Mesenteric fat pad (tissue), 1 donor: Measurements from ENCODE around the gene BANP. TPM values are rescaled to one million over a fixed set of nuclear protein-coding genes. Genes with fewer than 3 reads are reported as not detected.
"Not testable (repeated sequence)": the region's sequence is repeated elsewhere in the genome, so short reads cannot be mapped to it uniquely, and the experiment has no call there.

ENCODE experiments used
- DNase-seq: peaks from one replicate; pipeline ENCODE4 v3.0.0-alpha.2; 2020; ENCODE audit warnings: low spot score
- total RNA-seq: library from RNA; stranded (reverse); fragmentation: NEBNext Ultra II Directional; extraction: Animal tissue kit (Norgen Biotek cat#: 25700); gene quantifications from one replicate; pipeline ENCODE4 v1.2.1, GENCODE V29; 2021
- donor health status: DM: yes; HTN: yes; CAD: no.

Gene BANP
- total RNA-seq, 1 donor from 2014 or later = 28.8 TPM

DNA sequence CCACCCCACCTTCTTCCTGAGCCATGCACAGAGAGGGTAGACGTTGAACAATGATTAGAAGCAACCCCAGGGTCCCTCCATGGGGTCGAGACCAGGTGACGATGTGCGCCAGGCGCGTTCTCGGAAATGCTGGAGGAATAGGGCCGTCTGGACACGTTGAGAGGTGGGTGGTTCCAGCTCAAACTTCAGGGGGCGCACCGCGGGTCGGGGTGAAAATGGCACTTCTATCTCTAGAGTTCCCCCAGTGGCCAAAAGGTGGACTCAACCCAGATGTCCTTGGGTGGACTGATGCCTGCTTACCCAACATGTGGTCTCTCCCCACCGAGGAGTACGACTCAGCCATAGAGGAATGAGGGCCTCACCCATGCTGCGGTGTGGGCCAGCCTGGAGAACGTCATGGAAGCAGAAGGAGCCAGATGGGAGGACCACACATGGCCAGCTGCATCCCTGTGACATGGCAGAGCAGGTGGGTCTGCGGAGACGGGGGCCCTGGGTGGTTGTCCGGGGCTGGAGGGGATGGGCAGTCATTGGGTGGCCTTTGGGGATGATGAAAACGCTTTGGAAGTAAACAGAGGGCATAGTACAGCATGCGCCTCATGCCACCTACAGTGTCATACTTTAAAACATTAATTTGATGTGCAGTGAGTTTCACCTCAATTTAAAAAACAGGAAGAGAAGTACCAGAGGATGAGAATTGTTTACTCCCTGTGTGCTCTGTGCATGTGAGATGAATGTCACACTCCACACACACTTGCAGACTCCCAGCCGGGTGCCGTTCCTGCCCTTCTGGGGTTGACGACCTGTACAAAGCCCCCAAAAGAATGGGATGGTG lies 147.7 kb downstream of the BANP start:
- not testable (repeated sequence) for DNase-seq

DNA sequence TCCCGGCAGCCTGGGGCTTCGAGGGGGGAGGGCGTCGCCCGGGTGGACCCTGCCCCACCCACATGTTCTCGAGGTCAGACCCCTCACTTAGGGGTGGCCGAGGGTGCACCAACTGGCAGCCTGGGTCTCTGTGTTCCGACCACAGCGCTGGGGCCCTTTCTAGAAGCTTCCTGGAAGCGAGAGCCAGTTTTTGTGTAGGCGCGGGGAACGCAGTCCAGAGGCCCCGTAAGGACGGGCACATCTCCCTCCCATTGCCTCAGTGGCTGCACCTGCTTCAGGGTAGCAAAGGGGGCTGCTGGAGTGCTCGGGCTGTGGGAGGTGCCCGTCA lies 148.3 kb downstream of the BANP start:
- no peak for DNase-seq

DNA sequence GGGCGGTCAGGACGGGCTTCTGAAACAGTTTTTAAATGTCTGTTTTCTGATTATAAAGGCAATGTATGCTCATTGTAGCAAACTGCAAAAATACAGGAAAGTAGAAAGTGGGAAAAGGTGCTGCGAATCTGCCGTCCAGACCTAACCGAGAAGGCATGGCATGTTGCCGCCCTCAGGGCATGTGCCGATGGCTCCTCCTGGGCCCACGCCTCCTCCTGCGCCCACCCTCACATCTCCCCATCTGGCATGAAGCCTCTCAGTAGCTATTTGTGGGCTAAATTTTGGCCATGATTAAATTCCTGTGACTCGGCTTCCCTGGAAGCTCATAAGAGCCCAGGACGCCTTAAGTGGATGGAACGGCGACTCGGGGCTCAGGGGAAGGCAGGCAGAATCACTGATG lies 148.7 kb downstream of the BANP start:
- DNase-seq = not testable (repeated sequence)

DNA sequence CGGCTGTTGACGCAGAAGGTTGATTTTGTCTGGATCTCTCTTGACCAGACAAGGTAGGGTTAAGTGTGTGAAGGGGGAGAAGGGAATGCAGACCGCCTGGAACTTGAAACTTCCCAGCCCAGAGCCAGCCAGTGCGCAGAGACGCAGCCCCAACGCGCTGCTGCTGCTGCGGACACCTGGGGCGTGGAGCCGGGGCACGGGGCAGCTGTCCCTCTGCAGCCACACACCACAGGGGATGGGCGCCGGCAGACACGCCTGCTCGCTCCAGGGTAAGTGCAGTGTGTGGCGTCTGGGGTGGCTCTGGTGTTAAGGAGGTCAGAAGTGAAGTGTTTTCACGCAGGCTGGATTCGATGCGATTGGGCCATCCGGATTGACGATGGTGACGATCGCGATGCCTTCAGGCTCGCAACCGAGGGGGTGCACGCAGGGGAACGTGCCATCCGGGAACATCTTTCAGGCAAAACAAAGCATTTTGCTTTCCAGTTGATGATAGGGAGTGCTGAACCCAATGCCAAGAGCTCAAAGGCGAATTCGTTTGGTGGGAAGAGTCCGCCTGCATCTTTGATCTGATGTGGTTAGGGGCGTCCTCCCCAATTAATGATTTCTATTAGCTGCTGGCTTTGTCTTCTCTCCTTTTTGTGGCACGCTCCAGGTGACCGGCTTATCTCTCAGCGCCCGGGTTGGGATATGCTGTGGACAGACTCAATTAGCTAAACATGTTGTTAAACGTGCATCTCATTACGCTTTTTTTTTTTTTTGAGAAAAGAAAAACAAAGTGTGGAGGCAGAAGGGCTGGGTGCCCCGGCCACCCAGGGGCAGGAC lies 149.8 kb downstream of the BANP start:
- DNase-seq = not testable (repeated sequence)

DNA sequence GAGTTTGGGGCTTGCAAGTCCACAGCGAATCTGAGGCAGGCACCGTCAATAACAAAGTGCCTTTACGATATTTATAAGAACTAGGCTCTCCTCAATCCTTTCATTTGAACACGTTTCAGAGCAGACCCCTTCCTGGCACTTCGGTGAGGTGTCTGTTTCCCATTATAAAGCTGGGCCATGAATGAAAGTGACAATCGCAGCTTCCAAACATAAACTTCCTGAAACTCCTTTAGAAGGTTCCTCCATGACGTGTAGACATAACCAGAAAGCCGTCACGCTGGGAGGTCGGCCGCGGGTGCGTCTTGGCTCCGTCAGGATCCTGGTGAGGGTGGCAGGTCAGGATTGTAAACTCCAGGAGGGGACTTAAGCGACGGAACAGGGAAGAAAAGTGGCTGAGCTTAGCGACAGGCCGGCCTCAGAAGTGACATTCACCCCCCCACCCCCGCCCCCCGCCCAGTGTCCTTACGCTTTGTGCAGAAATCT lies 150.4 kb downstream of the BANP start:
- DNase-seq = not testable (repeated sequence)

DNA sequence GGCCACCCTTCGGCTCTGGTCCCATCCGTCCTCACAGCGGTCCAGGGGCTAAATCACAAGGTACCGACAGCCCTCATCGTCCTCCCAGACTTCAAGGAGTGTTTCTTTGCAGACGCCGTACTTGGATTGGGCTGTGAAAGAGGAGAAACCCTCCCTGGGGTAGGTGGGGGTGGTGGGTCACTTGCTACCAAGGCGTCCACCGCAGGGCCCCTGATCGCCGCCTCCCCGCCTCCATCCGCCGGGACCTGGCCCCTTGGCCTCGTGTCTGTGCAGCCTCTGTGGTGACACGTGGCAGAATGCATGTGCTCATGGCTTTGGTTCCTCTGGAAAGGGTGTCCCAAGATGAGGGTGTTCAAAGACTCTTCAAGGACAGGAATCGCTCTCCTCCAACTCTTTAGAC lies 151.4 kb downstream of the BANP start:
- no peak for DNase-seq

DNA sequence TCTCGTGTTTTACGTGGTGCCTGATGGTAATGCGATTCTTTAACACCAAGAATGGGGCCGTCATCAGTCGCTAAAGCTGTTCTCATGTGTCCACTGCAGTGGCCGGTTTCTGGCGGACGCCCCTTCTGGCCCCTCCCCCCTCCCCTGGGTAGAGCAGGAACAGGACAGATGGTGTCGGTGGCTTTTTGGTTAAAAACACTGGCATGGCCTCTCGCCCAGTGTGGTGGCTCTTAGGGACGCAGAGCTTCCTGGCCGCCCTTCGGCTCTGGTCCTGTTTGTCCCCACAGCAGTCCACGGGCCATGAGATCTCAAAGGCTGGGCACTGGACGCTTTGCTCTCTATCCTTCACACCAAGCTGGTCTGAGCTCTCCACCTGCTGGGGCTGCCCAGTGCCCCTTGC lies 151.8 kb downstream of the BANP start:
- no peak for DNase-seq

DNA sequence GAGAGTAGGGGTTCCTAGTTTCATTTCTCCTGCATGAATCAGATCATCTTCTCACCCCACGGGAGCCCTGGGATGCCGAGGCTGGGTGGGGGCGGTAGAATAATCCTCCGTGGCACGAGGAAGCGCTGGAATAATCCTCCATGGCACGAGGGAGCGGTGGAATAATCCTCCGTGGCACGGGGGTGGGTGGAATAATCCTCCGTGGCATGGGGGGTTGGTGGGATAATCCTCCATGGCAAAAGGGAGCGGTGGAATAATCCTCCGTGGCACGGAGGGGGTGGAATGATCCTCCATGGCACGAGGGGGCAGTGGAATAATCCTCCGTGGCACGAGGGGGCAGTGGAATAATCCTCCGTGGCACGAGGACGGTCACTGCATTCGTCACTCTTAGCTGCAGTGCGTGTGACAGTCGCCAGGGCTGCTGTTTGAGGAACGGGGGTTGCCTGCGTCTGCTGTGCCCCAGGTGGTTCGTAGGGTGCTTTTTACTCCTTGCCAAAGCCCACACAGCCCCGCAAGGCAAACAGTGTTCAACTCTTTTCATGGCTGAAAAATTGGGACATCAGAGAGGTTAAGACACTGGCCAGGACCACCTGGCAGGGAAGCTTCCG lies 152.5 kb downstream of the BANP start:
- no peak for DNase-seq

DNA sequence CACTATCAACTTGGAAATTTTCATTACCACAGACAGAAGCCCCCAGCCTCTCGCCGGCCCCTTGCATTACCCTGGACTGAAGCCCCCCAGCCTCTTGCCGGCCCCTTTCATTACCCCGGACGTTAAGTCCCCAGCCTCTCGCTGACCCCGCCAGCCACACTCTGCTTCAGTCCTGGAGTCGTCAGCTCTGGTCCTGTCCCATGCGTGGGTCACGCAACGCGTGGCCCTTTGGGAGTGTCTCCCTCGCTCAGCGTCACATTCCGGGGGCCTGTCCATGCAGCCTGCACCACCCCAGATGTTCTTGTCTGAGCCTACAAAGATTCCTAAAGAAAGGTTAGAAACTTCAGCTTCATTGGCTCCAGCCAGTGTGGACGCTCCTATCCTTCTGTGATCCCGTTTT lies 153.1 kb downstream of the BANP start:
- DNase-seq = not testable (repeated sequence)

DNA sequence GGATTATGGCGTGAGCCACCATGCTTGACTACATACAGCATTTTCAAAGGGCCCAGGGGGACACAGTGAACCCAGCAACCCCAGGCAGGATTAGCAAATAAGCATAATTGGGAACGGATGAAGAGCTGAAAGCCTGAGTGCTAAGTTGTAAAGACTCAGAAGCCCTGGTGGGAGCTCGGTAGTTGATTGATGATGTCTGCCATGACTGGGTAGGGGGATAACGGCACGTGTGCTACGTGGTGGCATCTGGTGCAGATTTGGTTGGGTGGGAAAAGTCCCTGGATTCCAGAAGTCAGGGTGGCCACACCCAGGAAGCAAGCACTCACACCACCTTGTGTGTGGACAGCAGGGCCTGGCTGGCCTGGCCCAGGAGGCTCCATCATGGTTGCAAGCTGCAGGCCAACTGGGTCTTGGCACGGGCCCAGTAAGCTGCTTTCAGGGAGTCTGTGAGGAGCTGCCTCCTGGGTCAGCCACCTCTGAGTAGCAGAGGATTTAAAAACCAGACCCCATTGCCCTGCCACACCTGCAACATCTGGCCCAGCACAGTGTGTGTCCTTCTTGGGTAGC lies 154.4 kb downstream of the BANP start:
- not testable (repeated sequence) for DNase-seq

DNA sequence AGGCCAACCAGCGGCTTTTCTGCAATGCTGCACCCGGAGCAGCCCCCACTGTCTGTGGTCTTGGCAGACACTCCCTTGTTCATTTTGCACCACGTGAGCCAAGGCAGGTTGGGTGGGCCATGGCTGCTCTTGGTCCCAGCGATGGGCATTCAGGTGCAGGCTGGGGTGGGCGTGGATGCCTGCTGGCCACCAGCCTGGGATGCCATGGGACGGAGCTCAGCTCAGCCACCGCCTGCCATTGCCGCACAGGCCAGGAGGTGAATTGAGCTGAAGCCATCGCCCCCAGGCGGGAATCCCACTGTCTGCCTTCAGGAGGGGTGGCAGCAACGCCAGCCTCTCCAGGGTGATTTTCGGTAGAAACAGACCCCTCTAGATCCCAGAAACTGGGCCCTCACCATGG lies 155.3 kb downstream of the BANP start:
- DNase-seq = not testable (repeated sequence)

DNA sequence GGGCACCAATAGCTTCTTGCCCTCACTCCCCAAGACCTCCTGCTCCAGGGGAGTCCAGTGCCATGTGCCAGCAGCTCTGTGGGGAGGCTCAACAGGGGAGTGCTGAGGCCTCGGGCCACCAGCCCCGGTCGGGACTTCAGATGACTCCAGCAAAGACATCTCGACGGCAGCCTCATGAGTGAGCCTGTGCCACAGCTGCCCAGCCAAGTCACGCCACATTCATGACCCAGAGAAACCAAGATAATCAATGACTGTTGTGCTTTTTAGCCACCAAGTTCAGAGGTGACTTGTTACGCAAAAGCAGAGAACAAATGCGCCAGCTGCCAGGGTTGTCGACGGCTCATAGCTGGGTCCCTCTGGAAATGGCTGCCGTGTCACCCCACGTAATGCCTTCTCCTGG lies 157.5 kb downstream of the BANP start:
- DNase-seq = no peak

DNA sequence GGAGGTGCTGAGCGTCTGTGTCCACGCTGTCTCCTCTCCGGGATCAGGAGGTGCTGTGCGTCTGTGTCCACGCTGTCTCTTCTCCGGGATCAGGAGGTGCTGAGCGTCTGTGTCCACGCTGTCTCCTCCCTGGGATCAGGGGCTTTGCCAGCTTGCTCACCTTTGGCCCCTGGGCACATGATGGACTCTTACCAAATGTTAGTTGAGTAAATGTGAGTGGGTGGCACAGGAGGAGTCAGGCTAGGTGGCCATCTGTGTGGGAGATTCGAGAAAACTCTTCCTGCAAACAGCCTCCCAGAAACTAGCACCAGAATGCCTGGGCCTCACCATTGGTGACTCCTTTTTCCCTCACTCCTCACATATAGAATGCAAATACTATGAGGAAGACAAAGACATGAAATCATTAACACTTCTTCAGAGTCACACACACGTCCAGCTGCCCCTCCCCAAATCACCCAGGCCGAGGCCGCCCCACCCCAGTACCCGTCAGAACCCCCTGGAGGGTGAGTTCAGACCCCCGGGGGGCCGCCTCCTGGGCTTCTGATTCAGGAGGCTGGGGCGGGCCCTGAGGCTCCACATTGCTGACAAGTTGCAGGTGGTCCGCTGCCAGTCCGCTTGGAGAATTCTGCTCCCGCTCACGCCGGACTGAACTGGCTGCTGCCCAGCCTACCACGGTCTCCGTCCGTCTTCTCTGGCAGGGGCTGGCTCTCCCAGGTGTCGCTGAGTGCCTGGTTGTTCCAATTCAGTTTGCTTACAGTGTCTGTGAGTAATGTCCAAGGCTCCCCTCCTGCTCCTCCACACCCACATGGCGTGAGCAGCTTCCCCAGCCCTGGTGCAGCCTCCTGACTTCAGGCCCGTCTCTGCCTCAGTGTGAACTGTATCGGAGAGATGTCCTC lies 158.7 kb downstream of the BANP start:
- DNase-seq = not testable (repeated sequence)

DNA sequence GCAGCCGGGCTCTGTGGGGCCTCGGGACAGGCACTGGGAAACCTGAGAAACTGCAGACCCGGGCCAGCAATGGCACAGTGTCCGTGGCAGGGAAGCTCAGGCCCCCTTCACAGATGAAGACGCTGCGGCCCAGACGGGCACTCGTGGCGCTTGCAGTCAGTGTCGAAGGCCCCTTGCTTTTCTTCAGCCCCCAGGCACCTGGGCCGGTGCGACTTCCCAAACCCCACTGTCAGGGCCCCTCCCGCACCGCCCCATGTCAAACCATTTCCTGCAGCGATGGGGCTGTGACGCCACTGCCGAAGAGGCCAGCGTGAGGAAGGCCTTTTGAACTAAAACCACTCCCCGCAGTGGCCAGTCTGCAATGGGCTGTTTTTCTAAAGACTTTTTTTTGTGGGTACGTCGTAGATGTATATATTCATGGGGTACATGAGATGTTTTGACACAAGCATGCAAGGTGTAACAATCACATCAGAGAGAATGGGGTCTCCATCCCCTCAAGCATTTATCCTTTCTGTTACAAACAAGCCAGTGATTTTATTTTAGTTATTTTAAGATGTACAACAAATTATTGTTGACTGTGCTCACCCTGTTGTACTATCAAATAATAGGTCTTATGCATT lies 159.8 kb downstream of the BANP start:
- not testable (repeated sequence) for DNase-seq

DNA sequence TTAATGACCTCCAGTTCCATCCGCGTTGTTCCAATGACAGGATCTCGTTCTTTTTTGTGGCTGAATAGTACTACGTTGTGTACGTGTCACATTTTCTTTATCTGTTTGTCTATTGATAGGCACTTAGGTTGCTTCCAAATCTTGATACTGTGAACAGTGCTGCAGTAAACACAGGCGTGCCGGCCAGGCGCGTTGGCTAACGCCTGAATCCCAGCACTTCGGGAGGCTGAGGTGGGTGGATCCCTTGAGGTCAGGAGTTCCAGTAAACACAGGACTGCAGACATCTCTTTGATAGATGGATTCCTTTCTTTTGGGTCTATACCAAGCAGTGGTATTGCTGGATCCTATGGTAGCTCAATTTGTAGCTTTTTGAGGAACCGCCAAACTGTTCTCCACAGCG lies 160.7 kb downstream of the BANP start:
- DNase-seq = not testable (repeated sequence)

DNA sequence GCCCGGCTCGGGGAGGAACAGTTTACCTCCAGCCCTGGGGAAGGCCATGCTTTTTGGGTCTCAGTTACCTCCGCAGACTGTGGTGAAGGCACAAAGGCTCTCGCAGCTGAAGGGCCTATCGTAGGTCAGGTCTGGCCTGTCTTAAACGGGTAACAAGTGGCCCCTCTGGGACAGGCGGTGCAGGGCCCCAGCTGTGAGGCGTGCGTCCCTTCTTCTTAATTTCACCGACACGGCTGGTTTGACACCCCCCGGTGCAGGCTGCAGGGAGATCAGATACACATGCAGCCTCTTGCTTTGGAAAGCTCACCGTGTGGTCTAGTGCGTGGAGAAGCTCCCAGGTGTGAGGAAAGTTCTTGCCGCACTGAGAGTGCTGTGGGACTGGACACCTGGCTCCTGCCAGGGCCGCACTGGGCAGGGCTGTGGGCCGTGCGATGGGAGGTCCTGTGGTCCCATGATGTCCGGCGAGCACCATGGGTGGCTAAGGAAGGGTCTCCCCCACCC lies 162.4 kb downstream of the BANP start:
- no peak for DNase-seq

DNA sequence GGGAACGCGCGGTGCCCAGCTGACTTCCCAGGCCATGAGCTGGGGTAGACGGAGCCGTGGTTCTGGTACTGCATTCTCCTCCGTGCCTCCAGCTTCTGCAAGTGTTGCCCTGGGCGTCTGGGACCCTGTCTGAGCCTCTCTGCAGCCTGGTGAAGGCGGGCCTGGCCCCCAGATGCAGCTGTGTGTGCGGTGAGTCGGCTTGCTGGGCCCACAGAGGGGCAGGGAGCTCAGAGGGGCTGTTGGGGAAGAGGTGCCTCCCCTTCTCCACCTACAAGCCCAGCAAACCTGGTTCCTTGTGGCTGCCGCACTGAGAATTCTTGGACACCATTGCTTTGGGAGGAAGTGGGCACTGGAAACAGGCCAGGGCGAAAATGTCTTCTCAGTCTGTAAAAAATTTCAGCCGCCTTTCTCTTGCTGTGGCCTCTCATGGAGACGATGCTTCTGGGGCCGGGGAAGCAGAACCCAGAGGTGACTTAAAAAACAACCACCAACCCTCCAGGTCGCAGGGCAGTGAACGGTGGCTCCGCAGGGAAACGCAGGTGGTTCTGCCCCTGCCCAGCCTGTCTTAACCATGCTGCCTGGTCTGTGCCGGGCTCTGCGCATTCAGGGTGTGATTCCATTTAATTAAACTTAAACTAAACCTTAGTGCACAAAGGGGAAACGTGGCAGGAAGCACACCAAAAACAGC lies 163.5 kb downstream of the BANP start:
- DNase-seq = not testable (repeated sequence)

DNA sequence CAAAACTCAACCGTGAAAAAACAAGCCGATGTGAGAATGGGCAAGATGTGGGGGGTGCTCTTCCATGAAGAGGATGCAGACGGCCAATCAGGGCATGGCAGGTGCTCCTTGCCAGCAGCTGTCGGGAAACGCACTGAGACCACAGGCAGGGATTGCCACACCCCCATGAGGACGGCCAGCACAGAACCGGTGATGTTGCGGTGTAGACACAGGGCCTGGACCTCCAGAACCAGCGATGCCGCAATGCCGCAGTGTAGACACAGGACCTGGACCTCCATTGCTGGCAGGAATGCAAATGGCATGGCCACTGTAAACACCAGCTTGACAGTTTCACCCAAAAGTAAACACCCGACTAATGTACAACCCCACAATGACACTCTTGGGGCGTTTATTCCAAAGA lies 164.9 kb downstream of the BANP start:
- DNase-seq = no peak

DNA sequence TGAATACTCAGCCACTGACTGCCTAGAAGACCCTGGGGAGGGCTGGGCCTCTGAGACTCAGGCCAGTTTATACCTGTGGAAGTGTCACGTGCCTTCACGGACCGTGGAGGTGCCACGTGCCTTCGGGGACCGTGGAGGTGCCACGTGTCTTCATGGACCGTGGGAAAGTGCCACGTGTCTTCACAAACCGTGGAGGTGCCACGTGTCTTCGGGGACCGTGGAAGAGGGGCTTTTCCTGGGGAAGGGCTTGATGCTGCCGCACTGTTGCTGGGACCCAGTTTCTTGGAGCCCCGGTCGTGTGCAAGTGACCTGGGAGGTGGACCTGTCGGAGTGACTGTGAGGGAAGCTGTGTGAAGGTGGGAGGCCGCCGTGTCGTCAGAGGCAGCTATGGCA lies 166.2 kb downstream of the BANP start:
- no peak for DNase-seq
